HS-27A (cell line): Measurements from ENCODE around the gene RFC2.
"Not testable (repeated sequence)": the region's sequence is repeated elsewhere in the genome, so short reads cannot be mapped to it uniquely, and the experiment has no call there.

Experiments
- DNase-seq: peaks from one replicate; pipeline ENCODE4 v3.0.0-alpha.2; 2012; ENCODE audit warnings: low read depth, missing footprints

Gene RFC2

GRCh38 chr7:74248156-74248555, 6.0 kb downstream of the RFC2 start:
- DNase-seq = no peak

GRCh38 chr7:74246497-74246896, 7.7 kb downstream of the RFC2 start:
- DNase-seq = no peak

GRCh38 chr7:74242122-74242443, 12.1 kb downstream of the RFC2 start:
- DNase-seq = no peak

GRCh38 chr7:74240482-74240881, 13.7 kb downstream of the RFC2 start:
- no peak for DNase-seq

GRCh38 chr7:74236284-74236683, 17.9 kb downstream of the RFC2 start:
- no peak for DNase-seq

GRCh38 chr7:74235518-74236268, 18.5 kb downstream of the RFC2 start:
- no peak for DNase-seq

- DNase-seq = no peak
Observed at GRCh38 chr7:74233655-74234285, 20.4 kb downstream of the RFC2 start.

- DNase-seq = no peak
Observed at GRCh38 chr7:74231232-74231590, 23.0 kb downstream of the RFC2 start.

GRCh38 chr7:74230446-74231231, 23.6 kb downstream of the RFC2 start:
- no peak for DNase-seq

GRCh38 chr7:74228951-74229900, 25.0 kb downstream of the RFC2 start:
- DNase-seq = no peak

- no peak for DNase-seq
Observed at GRCh38 chr7:74226633-74227032, 27.6 kb downstream of the RFC2 start.

- no peak for DNase-seq
Observed at GRCh38 chr7:74225400-74225799, 28.8 kb downstream of the RFC2 start.

- DNase-seq = not testable (repeated sequence)
Observed at GRCh38 chr7:74224907-74225306, 29.3 kb downstream of the RFC2 start.

GRCh38 chr7:74224511-74224832, 29.7 kb downstream of the RFC2 start:
- no peak for DNase-seq

- DNase-seq = no peak
Observed at GRCh38 chr7:74223711-74224510, 30.3 kb downstream of the RFC2 start.

- DNase-seq = no peak
Observed at GRCh38 chr7:74222851-74223710, 31.1 kb downstream of the RFC2 start.

GRCh38 chr7:74221713-74222112, 32.5 kb downstream of the RFC2 start:
- no peak for DNase-seq

- no peak for DNase-seq
Observed at GRCh38 chr7:74220229-74220628, 34.0 kb downstream of the RFC2 start.

GRCh38 chr7:74219416-74219815, 34.8 kb downstream of the RFC2 start:
- no peak for DNase-seq

- no peak for DNase-seq
Observed at GRCh38 chr7:74218343-74218698, 35.9 kb downstream of the RFC2 start.
